Neural crest cell (in vitro differentiated cells): Measurements from ENCODE around the gene RPP14. TPM values are rescaled to one million over a fixed set of nuclear protein-coding genes. Genes with fewer than 3 reads are reported as not detected.

Source experiments
- DNase-seq: peaks from one replicate; pipeline ENCODE4 v3.0.0; 2021; ENCODE audit warnings: low read depth, mixed read lengths, low spot score
- H3K27ac Mint-ChIP-seq: one replicate; pipeline ENCODE4 v1.8.0; 2021; ENCODE audit warnings: mild to moderate bottlenecking, mixed read lengths; ENCODE audit not compliant: unreplicated experiment
- H3K27me3 Mint-ChIP-seq: 2 replicates; pipeline ENCODE4 v1.8.0; 2021; ENCODE audit warnings: low read depth, mild to moderate bottlenecking, mixed read lengths
- H3K36me3 Mint-ChIP-seq: 2 replicates; pipeline ENCODE4 v1.8.0; 2021; ENCODE audit warnings: low read depth, mild to moderate bottlenecking, mixed read lengths
- H3K4me1 Mint-ChIP-seq: 2 replicates; pipeline ENCODE4 v1.8.0; 2021; ENCODE audit warnings: mixed read lengths
- H3K4me3 Mint-ChIP-seq: one replicate; pipeline ENCODE4 v1.8.0; 2021; ENCODE audit warnings: mild to moderate bottlenecking, mixed read lengths
- H3K9me3 Mint-ChIP-seq: 2 replicates; pipeline ENCODE4 v1.8.0; 2021; ENCODE audit warnings: mixed read lengths
- CTCF ChIP-seq: fragments of 200-600 bp; sonication (generic); conservative IDR thresholded peaks from 2 replicates; pipeline ENCODE4 v1.5.0; 2021; ENCODE audit warnings: antibody characterized with exemption, mild to moderate bottlenecking
- total RNA-seq: library from RNA; stranded (reverse); gene quantifications from 2 replicates; pipeline ENCODE4 v1.2.1, GENCODE V29; 2021

RPP14 gene
- total RNA-seq, 1 donor from 2014 or later = 29.9 TPM

GRCh38 chr3:58347984-58348383 is 41.9 kb downstream of the RPP14 start:
- H3K9me3 Mint-ChIP-seq = no peaks in the 10 kb centered on the region
- TF ChIP-seq CTCF = no peak
- peaks cover 3% of the 10 kb centered on the region for H3K27me3 Mint-ChIP-seq

GRCh38 chr3:58349792-58350626 is 44.0 kb downstream of the RPP14 start:
- Mint-ChIP-seq H3K27me3 (peaks cover 3% of the 10 kb centered on the region), H3K27ac (no peak overlapping the region), H3K36me3 (no peaks in the 10 kb centered on the region), H3K9me3 (no peaks in the 10 kb centered on the region), H3K4me3 (no peak overlapping the region), H3K4me1 (peaks cover 4% of the 10 kb centered on the region)
- no peak for DNase-seq
- no peak for TF ChIP-seq CTCF

More at GRCh38 chr3:58347984-58348383, 41.9 kb downstream of the RPP14 start:
- DNase-seq = no peak
- Mint-ChIP-seq H3K27ac (no peak overlapping the region), H3K36me3 (no peaks in the 10 kb centered on the region), H3K4me3 (no peak overlapping the region), H3K4me1 (peaks cover 4% of the 10 kb centered on the region)

GRCh38 chr3:58350627-58351013 is 44.6 kb downstream of the RPP14 start:
- no peak overlapping the region for H3K27ac Mint-ChIP-seq
- H3K4me3 Mint-ChIP-seq = no peak overlapping the region
- H3K4me1 Mint-ChIP-seq = peaks cover 4% of the 10 kb centered on the region
- no peak for TF ChIP-seq CTCF
- no peak for DNase-seq
- peaks cover 3% of the 10 kb centered on the region for H3K27me3 Mint-ChIP-seq
- no peaks in the 10 kb centered on the region for H3K36me3 Mint-ChIP-seq
- H3K9me3 Mint-ChIP-seq = no peaks in the 10 kb centered on the region

- DNase-seq = no peak
Measured at GRCh38 chr3:58351920-58352319, 45.9 kb downstream of the RPP14 start.

GRCh38 chr3:58352626-58353025 is 46.6 kb downstream of the RPP14 start:
- peaks cover 4% of the 10 kb centered on the region for H3K4me1 Mint-ChIP-seq
- no peak overlapping the region for H3K4me3 Mint-ChIP-seq
- TF ChIP-seq CTCF = no peak
- H3K9me3 Mint-ChIP-seq = no peaks in the 10 kb centered on the region
- no peak for DNase-seq
- no peak overlapping the region for H3K27ac Mint-ChIP-seq
- H3K27me3 Mint-ChIP-seq = peaks cover 3% of the 10 kb centered on the region
- no peaks in the 10 kb centered on the region for H3K36me3 Mint-ChIP-seq

More at GRCh38 chr3:58351920-58352319, 45.9 kb downstream of the RPP14 start:
- Mint-ChIP-seq H3K27ac (no peak overlapping the region), H3K27me3 (peaks cover 3% of the 10 kb centered on the region), H3K4me1 (peaks cover 4% of the 10 kb centered on the region), H3K9me3 (no peaks in the 10 kb centered on the region), H3K4me3 (no peak overlapping the region), H3K36me3 (no peaks in the 10 kb centered on the region)
- TF ChIP-seq CTCF = no peak
